HFF-Myc (cell line): ENCODE data around the gene FRS3.

ENCODE experiments used
- DNase-seq: peaks from one replicate; pipeline ENCODE4 v3.0.0-alpha.2; 2011; ENCODE audit warnings: low read depth; ENCODE audit errors: extremely low read depth
- H3K4me3 ChIP-seq: replicated peaks from 2 replicates; pipeline ENCODE4 v1.5.1; 2011; ENCODE audit warnings: low read depth, mild to moderate bottlenecking, control low read depth, low read length
- TF ChIP-seq, protein P1 (sequence below): IDR thresholded peaks from 2 replicates; pipeline ENCODE4 v1.5.1; 2012; ENCODE audit warnings: mild to moderate bottlenecking, low read depth, low read length, control low read depth; ENCODE audit errors: missing control alignments

FRS3 gene

DNA sequence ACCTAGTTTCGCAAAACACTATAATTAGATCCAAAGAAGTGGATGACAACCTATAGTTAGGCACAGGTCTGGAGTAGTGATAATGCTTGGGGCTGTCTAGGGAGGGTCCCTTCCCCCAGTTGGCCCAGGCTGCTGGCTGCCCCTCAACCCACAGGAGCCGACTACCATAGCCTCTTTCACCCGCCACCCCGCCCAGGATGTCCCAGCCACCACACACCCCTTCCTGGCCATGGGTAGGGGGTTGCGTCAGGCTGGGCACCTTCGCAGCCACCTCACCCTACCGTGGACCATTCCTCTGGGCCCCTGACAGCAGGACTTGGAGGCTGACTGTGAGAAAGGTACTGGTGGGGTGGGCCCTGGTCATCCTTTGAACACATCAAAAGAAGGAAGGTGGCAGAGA lies 52.8 kb downstream of the FRS3 start:
- DNase-seq, result no peak
- TF ChIP-seq, protein P1, sequence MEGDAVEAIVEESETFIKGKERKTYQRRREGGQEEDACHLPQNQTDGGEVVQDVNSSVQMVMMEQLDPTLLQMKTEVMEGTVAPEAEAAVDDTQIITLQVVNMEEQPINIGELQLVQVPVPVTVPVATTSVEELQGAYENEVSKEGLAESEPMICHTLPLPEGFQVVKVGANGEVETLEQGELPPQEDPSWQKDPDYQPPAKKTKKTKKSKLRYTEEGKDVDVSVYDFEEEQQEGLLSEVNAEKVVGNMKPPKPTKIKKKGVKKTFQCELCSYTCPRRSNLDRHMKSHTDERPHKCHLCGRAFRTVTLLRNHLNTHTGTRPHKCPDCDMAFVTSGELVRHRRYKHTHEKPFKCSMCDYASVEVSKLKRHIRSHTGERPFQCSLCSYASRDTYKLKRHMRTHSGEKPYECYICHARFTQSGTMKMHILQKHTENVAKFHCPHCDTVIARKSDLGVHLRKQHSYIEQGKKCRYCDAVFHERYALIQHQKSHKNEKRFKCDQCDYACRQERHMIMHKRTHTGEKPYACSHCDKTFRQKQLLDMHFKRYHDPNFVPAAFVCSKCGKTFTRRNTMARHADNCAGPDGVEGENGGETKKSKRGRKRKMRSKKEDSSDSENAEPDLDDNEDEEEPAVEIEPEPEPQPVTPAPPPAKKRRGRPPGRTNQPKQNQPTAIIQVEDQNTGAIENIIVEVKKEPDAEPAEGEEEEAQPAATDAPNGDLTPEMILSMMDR, result no peak
- no peak overlapping the region for H3K4me3 ChIP-seq

DNA sequence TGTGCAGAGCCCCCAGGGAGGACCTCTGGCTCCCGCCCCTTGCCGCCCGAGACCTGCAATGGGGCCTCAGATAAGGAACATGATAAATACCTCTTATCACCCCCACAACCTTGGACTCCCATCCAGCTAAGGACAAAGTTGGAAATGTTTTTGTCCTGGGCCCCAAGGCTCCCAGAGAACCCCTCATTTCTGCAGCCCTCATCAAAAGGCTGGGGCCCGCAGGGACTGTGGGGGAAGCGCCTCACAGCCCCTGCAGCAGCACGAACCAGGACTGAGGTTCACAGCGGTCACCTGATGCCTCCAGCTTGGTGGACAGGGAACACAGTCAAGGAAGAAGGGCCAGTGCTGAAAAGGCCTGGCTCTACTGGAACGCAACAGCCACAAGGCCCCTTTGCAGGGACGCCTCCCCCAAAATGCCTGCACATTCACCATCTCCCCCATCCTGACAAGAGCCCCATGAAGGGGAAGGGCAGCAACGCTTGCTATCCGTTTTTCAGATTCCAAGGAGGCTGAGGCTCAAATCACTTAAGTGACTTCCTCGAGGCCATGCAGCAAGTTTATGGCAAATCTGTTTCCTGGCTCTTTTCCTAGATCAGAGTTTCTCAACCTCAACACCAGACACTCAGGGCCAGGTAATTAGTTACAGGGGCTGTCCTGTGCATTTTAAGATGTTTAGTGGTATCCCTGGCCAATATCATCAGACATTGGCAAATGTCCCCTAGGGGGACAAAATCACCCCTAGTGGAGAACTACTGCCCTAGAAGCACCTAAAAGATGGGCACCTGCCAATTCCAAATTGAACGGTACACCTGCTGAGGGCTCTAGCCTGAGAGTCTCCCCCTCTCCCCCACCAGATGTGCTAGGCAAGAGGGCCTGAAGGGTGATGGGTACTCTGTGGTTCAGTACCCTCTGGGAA lies 54.9 kb downstream of the FRS3 start:
- H3K4me3 ChIP-seq, result no peak overlapping the region
- TF ChIP-seq, protein P1, result no peak
- no peak for DNase-seq

DNA sequence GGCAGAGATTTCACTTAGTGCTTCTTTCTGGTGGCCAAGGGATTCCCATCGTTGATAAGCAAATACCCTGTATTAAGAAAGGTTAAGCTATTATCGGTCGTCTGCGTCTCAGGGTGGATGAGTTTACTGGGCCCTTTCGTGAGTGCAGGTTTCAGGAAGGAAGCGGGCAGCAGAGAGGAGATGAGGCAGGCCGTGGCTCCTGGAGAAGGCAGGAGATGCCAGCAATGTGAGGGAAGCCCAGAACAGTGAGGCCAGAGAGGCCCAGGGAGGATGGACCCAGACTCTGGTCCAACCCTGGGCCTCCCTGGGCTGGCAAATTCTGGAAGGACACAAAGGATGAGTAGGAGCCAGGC lies 55.5 kb downstream of the FRS3 start:
- H3K4me3 ChIP-seq, result no peak overlapping the region
- TF ChIP-seq, protein P1, result no peak
- no peak for DNase-seq

DNA sequence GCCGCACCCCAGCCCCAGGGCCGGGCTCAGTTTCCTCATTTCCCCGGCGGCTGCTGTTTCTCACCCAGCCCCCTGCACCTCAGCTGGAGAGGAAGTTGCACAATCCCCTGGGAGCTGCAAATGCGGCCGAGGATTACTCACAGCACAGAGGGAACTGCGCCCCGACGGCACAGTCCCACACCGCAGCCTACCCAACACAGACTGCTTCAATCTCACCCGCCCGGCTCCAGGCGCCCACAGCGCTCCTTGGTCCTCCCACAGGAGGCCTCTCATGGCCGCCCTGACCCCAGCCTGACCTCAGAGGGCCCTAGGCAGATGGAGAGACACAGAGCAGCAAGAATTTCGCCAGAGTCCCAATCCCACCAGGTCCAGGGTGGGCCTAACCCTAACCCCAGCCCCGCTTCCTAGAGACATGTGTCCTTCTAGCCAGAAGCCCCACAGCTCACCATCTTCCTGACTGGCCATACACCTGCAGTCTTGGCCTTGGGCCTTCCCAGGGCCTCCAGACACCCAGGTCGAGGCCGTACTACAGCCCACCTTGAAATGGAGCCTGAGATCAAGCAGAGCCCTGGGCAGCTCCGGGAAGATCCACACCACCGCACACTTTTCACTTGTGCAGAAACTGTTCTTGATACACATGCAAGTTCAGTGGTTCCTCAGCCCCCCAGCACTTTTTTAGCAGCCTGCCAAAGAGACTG lies 56.0 kb downstream of the FRS3 start:
- no peak overlapping the region for H3K4me3 ChIP-seq
- DNase-seq, result no peak
- TF ChIP-seq, protein P1, result no peak

DNA sequence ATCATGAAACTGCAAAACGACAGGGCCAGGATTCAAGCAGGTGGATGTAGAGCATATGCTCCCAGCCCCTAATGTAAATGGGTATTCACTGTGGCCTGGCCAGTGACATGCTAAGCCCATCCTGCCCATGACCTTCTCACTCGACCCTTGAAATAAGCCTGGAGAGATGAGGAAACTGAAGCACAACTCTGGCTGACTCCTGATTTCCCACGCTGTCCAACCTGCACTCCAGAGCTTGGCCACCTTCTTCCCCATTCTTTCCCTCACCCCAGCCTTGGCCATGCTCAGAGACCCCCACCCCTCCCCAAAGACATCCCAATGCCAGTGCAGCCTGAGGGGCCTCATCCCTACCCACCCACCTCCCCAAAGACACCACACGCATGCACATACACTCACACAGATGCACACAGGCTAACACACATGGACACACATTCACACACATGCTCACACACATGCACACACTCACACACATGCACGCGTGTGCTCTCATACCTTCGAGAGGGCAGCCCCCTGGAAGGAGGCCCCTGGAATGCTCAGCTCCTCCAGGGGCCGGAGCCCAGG lies 56.7 kb downstream of the FRS3 start:
- no peak for DNase-seq
- no peak overlapping the region for H3K4me3 ChIP-seq
- TF ChIP-seq, protein P1, result no peak

DNA sequence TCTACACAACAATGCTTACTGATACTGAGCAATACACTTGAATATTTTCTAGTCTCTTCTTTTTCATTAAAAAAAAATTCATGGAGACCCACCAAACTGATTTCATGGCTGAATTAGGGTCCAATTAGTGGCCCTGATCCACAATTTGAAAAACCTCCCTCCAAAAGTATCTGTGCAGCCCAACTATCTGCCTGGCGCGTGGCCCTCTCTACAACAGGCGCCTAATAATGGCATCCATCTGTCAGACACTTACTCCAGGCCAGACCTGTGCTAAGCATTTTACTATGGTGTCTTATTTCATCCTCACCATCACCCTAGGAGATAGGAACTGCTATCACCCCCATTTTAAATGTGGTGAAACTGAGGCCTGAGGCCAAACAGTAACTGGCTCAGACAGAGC lies 58.3 kb downstream of the FRS3 start:
- H3K4me3 ChIP-seq, result no peak overlapping the region
- TF ChIP-seq, protein P1, result no peak
- no peak for DNase-seq
